HG03575 (cell line): ENCODE data around the gene CALR3.
"Not testable (repeated sequence)": the region's sequence is repeated elsewhere in the genome, so short reads cannot be mapped to it uniquely, and the experiment has no call there.

Experiments
- ATAC-seq: cut with Tn5 transposase; IDR thresholded peaks from one replicate; pipeline ENCODE4 v1.9.1; 2021; ENCODE audit not compliant: unreplicated experiment, insufficient number of reproducible peaks, low FRiP score; ENCODE audit errors: extremely low read depth

Gene CALR3

GRCh38 chr19:16525751-16526481 is 29.9 kb upstream of the CALR3 start:
- ATAC-seq: no peak

- ATAC-seq: no peak
These were observed 29.2 kb upstream of the CALR3 start for GRCh38 chr19:16524991-16525734.

- ATAC-seq: no peak
These were observed 26.8 kb upstream of the CALR3 start for GRCh38 chr19:16522559-16523377.

DNA sequence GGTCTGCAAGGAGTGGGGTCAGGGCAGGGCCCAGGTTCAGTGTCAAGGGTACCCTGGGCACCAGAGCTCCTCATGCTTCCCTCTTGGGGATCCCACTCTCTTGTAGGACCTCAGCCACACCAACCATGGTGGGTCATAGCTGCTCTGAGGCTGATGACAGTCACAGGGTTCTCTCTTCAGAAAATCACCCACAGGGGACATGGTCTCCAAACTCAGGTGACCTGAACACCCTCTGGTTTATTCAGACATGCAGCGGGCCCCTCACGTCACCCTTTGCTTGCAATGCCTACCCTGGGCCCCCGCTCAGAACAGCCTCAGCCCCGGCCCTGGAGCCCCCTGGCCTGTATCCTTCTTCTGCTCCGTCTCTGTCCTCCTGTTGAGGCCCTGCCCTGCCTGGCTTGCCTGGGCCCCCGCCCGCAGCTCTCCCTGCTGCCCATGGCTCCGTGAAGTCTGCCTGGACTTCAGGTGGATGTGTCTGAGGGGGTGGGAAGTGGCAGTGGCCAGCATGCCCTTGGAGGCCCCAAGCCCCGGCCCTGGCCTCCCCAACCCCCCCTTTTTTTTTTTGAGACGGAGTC is 25.8 kb upstream of the CALR3 start:
- ATAC-seq: no peak

DNA sequence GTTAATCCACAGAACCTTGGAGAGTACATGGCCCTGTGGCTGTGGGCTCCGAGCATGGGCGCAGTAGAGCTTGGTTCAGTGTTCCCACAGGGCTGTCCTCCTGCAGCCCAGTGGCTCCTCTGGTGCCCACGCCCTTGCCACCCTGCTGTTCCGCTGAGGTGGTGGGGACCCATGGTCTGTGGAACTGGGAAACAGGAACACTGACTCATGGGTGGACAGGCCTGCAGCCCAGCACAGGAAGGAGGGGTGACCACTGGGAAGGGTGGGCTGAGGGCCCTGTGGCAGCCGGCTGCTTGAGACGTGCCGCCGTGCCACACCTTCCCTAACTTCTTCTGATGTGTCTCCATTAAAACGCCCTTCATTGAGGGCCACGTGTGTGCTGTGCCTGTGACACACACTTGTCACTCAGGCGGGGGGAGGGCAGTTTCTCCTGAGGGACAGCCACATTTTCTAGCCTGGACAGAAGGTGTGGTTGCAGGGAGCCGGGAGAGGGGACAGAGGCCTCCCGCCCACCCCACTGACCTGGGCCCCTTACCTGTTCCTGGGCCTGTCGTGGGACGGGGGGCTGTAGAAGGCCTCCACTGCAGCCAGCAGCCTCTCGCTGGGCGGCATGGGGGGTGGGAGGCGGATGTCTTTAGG is 25.1 kb upstream of the CALR3 start:
- no peak for ATAC-seq

DNA sequence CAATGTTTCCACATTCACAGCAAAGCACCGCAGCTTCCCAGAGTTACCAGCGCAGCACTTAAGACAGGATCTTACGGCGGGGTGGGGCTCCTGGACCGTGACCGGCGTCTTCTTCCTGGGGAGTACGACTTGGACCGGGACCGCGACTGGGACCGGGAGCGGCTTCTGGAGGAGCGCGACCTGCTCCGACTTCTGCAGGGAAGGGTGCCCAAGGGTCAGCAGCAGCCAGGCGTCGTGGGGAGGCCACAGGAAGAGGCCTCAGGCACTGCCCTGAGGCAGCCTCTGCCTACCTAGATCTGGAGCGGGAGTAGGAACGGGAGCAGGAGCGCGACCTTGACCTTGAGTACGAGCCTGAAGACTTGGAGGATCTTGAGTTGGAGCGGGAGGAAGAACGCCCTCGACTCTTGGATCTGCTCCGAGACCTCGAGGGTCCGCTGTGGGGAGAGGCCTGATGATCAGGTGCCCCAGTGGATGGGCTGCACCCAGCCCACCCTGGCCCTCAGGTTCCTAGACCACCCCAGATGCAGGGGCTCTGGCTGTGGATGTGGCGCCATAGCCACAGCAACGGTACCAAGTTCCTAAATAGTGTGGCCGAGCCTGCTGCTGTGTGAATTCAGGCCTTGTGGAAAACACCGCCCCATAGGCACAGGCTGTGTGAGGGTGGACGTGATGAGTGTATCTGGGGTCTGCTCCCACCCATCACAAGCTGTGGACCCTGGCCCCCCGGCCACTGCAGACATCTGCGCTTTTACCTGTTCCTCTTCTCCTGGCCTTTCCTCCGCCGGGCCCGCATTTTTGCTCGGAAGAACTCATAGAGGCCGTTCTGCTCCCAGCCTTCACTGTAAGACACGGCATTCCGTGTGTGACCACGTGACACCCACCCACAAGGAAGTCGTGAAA is 24.4 kb upstream of the CALR3 start:
- ATAC-seq: no peak

DNA sequence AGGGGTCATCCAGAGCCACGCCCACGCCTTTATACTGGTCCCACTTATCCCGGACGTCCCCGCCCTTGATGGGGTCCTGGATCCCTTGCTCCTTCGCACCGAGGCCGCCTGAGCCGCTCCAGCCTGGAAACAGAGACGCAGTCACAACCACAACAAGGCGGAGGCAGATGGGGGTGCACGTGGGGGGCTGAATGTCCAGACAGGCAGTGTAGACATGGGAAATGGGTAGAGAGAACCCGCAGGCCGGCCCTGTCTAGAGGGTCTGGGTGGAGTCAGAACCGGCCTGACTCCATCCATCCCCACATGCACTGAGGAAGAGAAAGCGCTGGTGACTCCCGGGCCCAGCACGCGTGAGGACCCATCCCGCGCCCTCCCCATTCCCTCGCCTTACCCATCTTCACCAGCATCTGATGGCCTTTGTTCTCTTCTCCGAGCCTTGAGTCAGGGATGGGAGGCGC is 23.3 kb upstream of the CALR3 start:
- ATAC-seq: no peak

DNA sequence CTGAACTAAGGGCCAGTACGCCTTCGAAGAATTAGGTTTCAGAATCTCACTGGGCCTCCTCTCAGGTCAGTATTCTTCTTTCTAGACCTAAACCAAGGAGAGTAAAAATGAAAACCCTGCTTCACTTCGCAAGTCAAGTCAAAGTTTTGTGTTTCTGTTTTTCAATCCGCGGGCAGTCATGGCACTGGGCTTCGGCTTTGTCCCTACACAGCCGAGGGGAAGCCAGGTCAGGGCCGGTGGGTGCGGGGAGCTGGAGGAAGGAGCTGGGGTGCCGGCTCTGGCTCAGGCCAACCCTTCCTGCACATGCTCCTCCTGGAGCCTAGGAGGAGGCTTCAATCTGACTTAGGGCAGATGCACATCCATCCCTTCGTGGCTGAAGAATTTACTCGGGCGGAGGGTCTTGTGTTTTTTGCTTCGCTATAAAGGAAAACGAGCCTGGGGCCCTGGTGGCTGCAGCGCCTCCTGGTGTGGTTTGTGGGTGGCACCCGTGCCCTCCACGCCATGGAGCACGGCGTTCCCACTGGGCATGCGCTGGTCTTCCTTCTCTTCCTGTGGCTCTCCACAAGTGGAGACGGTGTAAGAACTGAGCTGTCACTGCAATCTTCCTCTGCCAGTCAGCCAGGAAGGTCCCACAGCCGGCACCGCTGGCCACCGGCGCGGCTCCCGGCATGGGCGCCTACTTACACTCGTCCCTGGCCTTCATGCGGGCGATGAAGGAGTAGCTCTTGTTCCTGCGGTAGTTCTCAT is 22.7 kb upstream of the CALR3 start:
- no peak for ATAC-seq

GRCh38 chr19:16518061-16518460 is 22.1 kb upstream of the CALR3 start:
- no peak for ATAC-seq

GRCh38 chr19:16516923-16517610 is 21.1 kb upstream of the CALR3 start:
- no peak for ATAC-seq

- no peak for ATAC-seq
These were observed 20.4 kb upstream of the CALR3 start for GRCh38 chr19:16516381-16516780.

GRCh38 chr19:16514383-16515019 is 18.5 kb upstream of the CALR3 start:
- no peak for ATAC-seq

GRCh38 chr19:16512611-16513010 is 16.6 kb upstream of the CALR3 start:
- not testable (repeated sequence) for ATAC-seq

DNA sequence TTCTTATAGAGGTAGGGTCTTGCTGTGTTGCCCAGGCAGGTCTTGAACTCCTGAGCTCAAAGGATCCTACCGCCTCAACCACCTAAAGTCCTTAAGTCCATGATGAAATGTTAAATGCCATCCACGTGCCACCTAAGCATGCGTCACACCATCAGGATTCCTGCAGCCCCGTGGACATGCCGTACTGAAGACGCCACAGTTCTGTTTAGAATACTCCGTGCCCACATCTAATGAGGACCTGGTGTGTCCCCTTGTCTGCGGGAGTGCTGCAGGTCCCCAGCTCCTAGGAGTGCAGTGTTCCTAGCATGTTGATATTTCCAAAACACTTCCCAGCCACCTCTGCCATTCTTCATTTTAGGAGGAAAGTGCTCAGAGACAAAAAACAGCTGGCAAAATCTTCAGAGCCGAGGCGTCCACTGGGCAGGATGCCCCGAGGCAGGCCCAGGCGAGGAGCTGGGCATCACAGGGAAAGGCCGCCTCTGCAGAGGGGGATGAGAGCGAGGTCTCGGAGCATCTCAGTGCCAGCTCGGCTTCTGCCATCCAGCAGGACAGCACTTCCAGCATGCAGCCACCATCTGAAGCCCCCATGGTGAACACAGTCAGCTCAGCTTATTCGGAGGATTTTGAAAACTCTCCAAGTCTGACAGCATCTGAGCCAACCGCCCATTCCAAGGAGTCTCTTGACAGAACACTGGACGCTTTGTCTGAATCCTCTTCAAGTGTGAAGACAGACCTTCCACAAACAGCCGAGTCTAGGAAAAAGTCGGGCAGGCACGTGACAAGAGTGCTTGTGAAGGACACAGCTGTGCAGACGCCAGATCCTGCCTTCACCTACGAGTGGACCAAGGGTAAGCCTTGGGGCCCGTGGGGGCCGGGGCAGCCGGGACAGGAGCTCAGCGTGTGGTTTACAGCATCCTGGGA is 13.4 kb upstream of the CALR3 start:
- no peak for ATAC-seq

DNA sequence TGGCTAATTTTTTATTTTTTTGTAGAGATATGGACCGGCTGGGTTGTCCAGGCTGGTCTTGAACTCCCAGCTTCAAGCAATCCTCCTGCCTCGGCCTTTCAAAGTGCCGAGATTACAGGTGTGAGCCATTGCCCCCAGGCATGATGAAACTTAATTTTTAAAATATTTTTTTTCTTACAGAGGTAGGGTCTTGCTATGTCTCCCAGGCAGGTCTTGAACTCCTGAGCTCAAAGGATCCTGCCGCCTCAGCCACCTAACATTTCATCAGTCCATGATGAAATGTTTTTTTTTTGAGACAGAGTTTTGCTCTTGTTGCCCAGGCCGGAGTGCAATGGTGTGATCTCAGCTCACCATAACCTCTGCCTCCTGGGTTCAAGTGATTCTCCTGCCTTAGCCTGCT is 12.6 kb upstream of the CALR3 start:
- ATAC-seq: no peak
